SK-MEL-5 (cell line): ENCODE measurements around the gene CFAP119. TPM values are rescaled to one million over a fixed set of nuclear protein-coding genes. Genes with fewer than 3 reads are reported as not detected.
"Not testable (repeated sequence)": the region's sequence is repeated elsewhere in the genome, so short reads cannot be mapped to it uniquely, and the experiment has no call there.

Experiments
- DNase-seq: peaks from one replicate; pipeline ENCODE4 v3.0.0-alpha.2; 2016; ENCODE audit warnings: low read depth, low spot score
- in situ Hi-C: cut with HindIII; loops from 2 replicates; pipeline ENCODE4 v1.10.0; 2016; ENCODE audit warnings: low sequenced_read_pairs, high pct_unique_total_duplicates, low pct_unique_long_range_greater_than_20kb
- polyA plus RNA-seq, 2 experiments: library from polyadenylated mRNA; depleted of rRNA; stranded (reverse); fragments of >200 nt; gene quantifications; 2 replicates each; pipeline ENCODE4 v1.2.3, GENCODE V29; 2015
- total RNA-seq: library from RNA; depleted of rRNA; stranded (reverse); fragments of >200 nt; shearing (Covaris generic); gene quantifications from 2 replicates; pipeline ENCODE4 v1.2.3, GENCODE V29; 2014; rRNA removed

CFAP119 gene
- total RNA-seq = 0.05 and 1.8 TPM in 2 replicates
- 0.75 and 1.4 TPM in 2 replicates for polyA plus RNA-seq (2015; cell fraction: cytosol; rRNA removed)
- polyA plus RNA-seq (2015; cell fraction: nucleus; rRNA removed) = 34.7 and 44.4 TPM in 2 replicates

DNA sequence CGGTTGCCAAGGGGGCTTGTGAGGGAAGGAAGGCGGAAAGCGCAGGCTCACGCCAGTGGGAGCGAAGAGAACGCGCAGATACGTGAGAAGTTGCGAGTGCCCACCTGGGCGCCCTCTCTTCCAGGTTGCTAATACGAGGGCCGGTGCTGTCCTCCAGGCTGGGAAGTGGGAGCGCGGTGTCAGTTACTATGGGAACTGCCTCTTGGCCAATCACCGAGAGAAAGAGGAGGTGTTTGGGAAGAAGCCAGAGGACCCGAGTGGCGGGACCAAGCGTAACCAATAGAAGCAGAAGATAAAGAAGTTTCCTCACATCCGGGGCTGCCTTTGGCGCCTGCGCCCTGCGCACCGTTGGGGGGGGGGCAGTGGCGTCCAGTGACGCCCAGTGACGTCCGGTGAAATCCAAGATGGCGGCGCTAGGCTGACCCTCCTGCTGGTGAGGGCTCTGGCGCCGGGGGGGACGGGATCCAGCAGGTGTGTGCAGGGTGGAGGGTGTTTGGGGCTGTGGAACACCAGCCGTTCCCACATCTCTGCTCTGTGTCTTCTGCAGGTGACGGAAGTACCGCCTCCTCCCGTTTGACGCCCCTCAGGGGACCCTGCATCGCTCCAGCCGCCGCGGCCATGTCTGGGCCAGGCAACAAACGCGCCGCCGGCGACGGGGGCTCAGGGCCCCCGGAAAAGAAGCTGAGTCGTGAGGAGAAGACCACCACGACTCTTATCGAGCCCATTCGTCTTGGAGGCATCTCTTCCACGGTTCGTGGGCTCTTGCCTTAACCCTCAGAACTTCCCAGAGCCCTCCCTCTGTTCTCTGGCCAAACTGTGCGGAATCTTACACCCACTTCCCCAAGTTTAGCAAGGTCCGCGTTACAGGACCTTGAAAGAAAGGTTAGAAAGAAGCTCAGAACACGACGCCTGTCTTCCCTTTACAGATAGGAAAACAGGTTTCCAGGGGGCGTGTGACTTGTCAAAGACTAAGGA, at the start of gene CFAP119, which contains the start of gene RNF40:
TSS of gene CFAP119 (minus strand) at position 135 of the 975 bp plus-strand sequence. CDS start 314 bp downstream, outside the sequence.
TSS of gene RNF40 (plus strand) at position 395 of the 975 bp plus-strand sequence. CDS start at position 619, 224 bp downstream.
- in situ Hi-C loops = no loop called here
- peak; percentile 97 for DNase-seq

- in situ Hi-C loops, DNase-seq: not testable (repeated sequence)
Measured at GRCh38 chr16:30809675-30810074, 47.8 kb upstream of the CFAP119 start.

DNA sequence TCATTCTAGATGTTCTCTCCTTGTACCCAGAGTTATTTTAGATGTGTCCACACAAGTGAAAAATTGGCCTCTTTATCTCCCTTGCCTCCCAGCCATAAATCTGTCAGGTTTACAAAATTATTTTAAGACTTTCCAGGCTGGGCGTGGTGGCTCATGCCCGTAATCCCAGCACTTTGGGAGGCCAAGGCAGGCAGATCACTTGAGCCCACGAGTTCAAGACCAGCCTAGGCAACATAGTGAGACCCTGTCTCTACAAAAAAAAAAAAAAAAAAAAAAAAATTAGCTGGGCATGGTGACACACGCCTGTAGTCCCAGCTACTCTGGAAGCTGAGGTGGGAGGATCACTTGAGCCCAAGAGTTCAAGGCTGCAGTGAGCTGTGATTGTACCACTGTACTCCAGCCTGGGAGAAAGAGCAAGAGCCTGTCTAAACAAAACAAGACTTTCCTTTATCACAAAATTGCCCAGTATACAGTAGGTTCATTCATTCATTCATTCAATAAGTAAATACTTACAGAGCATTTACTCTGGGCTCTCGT, 47.1 kb upstream of the CFAP119 start:
- DNase-seq, in situ Hi-C loops: not testable (repeated sequence)

DNA sequence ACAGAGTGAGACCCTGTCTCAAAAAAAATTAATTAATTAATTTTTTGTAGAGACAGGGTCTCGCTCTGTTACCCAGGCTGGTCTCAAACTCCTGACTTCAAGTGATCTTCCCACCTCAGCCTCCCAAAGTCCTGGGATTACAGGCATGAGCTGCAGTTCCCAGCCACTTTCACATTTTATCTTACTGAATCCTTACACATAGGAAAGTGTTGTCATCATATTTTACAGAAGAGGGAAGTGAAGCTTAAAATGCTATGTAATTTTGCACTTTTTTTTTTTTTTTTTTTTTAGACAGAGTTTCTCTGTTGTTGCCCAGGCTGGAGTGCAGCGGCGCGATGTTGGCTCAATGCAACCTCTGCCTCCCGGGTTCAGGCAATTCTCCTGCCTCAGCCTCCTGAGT, 46.3 kb upstream of the CFAP119 start:
- no peak for DNase-seq
- in situ Hi-C loops = no loop called here

- in situ Hi-C loops = no loop called here
- DNase-seq = peak; percentile 51
Measured at GRCh38 chr16:30805370-30806169, 43.7 kb upstream of the CFAP119 start.

DNA sequence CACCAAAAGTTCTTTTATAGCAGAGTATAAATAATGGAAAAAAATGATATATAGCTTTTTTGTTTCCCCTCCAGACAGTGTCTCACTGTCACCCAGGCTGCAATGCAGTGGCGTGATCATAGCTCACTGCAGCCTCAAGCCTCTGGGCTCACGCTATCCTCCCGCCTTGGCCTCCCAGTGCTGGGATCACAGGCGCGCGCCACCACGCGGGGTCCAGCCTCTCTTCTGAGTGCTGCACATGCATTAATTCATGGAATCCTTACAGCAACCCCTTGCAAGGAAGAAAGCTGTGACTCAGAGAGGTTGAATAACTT, 43.2 kb upstream of the CFAP119 start:
- in situ Hi-C loops = no loop called here
- DNase-seq = no peak

- in situ Hi-C loops = no loop called here
- DNase-seq = no peak
Measured at GRCh38 chr16:30802936-30803335, 41.1 kb upstream of the CFAP119 start.

DNA sequence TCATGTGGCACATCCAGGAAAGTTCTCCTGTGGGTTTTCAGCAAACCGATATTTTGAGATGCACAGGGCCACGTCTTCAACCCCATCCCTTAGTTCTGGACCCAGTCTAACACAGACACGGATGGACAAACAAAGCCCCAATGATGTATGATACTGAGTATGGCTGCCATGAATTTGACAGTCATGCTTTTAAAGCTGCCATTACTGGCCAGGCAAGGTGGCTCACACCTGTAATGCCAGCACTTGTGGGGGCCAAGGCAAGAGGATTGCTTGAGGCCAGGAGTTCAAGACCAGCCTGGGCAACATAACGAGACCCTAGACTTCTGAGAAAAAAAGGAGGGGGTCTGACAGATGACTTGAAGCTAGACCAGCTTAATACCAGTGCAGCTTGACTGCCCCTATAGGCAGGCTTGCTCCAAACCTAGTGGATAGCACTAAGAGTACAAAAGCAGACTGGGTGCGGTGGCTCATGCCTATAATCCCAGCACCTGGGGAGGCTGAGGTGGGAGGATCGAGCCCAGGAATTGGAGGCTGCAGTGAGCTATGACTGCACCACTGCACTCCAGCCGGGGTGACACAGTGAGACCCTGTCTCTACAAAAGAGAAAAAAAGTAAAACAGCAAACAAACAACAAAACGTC, 35.9 kb upstream of the CFAP119 start:
- DNase-seq = no peak
- in situ Hi-C loops = no loop called here

DNA sequence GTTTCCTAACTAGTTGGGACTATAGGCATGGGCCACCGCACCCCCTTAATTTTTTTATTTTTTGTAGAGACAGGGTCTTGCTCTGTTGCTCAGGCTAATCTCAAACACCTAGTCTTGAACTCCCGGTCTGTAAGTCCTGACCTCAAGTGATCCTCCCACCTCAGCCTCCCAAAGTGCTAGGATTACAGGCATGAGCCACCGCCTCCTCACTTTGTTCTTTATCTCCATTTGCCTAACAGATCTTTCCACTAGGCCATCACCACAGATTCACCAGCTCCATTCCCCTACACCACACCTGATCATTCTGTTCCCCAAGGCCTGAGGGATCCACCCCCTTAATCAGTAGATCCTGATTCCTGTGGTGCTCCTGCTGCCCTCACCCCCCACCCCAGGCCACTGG, 32.8 kb upstream of the CFAP119 start:
- no peak for DNase-seq
- in situ Hi-C loops = no loop called here

DNA sequence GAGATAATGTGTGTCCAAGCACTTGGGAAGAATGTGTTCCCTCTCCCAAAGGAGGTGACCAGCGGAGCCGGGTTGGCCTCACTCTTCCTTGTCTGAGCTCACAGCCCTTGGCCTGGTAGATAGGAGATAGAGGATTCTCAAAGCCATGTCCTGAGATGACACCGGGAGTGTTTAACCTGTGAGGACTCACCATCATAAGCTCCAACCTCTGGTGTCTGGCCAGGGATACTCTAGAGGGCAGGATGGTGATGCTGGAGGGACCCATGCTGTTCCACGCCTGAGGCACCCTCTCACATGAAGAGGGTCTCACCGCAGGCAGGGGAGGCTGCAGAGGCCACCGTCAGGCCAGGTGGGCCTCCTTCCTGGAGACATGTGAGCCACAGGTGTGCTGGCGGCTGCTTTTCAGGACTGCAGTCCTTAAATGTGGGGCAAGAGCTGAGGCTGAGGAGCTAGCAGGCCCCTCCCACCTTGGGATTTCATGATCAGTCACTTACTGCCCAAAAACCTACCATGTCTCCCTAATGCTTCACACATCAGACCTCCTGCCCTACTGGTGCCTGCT, 31.7 kb upstream of the CFAP119 start:
- in situ Hi-C loops = no loop called here
- DNase-seq = no peak

DNA sequence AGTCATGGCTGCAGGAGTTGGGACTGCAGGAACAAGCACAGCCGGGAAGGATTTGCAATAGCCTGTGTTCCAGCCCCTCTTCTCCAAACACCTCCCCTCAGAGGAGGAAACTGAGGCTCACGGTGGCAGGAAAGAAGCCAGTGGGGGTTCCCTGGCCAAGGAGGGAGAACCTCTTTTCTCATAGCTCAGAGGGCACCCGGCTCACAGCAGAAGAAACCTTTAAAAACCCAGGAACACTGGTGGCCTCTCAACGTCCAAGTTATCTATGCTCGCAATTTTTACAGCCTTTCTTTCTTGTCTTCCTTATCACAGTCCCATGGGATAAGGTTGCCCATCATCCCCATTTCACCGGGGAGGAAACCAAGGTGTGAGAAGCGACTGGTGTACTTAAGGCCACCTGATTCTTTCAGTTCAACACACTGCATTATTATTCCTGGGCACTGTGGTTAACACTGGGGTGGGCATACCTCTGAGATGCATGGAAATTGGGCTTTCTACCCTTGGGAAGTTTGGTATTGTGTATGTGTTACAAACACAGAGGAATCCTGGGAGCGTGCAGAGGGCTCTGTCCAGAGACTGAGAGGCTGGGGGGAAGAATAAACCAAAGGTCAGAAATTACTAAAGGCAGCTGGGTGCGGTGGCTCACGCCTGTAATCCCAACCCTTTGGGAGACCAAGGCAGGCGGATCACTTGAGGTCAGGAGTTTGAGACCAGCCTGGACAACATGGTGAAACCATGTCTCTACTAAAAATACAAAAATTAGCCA, 25.9 kb upstream of the CFAP119 start:
- DNase-seq = no peak
- in situ Hi-C loops = no loop called here

GRCh38 chr16:30786936-30787612, 25.2 kb upstream of the CFAP119 start, which contains the start of gene ZNF629:
Gene ZNF629 (minus strand): TSS chr16:30787205. CDS start chr16:30784482, 2,723 bp downstream.
- in situ Hi-C loops = no loop called here
- peak; percentile 50 for DNase-seq

DNA sequence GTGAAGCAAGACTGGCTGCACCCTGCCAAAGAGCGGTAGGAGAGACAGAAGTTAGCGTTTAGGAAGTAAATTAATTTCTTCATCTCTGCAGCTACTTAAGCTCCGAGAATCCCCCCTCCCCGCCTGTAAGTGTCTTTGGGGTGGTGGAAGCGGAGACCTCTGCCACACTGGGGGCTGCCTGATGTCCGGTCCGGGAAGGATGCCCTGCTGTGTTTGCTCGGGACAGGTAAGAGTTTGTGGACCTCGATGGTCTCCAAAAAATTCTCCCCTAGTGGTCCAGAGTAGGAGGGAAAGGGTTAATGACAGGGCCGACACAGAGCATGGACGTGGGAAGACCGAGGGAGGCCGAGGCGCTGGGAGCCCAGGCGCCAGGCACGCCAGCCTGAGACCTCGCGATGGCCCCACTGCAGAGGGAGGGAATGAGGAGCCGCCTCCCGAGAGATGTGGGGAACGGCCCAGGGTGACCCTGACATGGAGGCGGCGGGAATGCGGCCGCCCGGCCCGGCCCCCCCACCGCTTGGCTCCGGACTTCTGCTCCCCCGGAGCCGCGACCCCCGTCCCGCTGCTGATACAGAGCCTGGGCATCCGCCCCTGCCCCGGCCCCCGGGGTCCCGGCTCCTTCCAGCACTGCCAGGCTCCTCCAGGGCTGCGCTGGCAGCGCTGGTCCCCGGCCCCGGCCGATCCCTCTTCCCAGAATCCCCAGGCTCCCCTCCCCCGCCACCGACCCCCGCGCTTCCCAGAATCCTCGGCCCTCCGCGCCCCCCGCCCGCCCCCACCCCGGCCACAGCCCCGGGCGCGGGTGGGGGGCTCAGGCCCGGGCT, 24.5 kb upstream of the CFAP119 start:
- peak; percentile 50 for DNase-seq
- in situ Hi-C loops = no loop called here

- in situ Hi-C loops = no loop called here
Measured at GRCh38 chr16:30785126-30786106, 23.6 kb upstream of the CFAP119 start.

More at GRCh38 chr16:30785126-30786106, 23.6 kb upstream of the CFAP119 start:
- DNase-seq = no peak
